Activated T-helper 17 cell treated with anti-CD3 and anti-CD28 coated beads, Interleukin-2, amount 50 U/mL, for 72 hours (primary cell): ENCODE measurements around the gene OR13J1. TPM values are rescaled to one million over a fixed set of nuclear protein-coding genes. Genes with fewer than 3 reads are reported as not detected.

Experiments
- total RNA-seq, 2 donors: library from RNA; stranded (reverse); gene quantifications; one replicate each; pipeline ENCODE4 v1.2.3, GENCODE V29; 2022

Gene OR13J1
- total RNA-seq, 2 donors from 2014 or later, result not detected

Other genes starting within 250 kb of the OR13J1 start
- gene SIT1, start 219.5 kb downstream of the OR13J1 start, total RNA-seq, result 100 to 1,000 TPM in 1 of 2 donors, 10 to 100 TPM in 1; 97.0 to 135 TPM
- over 10,000 TPM in 1 of 2 donors, 1,000 to 10,000 TPM in 1; 5,785 to 10,768 TPM for gene RMRP, start 212.4 kb downstream of the OR13J1 start, total RNA-seq
- gene CCDC107, start 212.1 kb downstream of the OR13J1 start, total RNA-seq, result 10 to 100 TPM; 17.5 to 19.8 TPM
- 10 to 100 TPM in 1 of 2 donors, 1 to 10 TPM in 1; 9.4 to 16.1 TPM for gene ARHGEF39, start 205.2 kb downstream of the OR13J1 start, total RNA-seq
- 10 to 100 TPM in 1 of 2 donors, under 1 TPM in 1; 0.89 to 31.7 TPM for gene CA9, start 196.5 kb downstream of the OR13J1 start, total RNA-seq
- 1 to 10 TPM; 4.1 to 6.2 TPM for gene TPM2, start 180.5 kb downstream of the OR13J1 start, total RNA-seq
- gene TLN1, start 138.2 kb downstream of the OR13J1 start, total RNA-seq, result 100 to 1,000 TPM; 293 to 458 TPM
- gene CREB3, start 137.7 kb downstream of the OR13J1 start, total RNA-seq, result 10 to 100 TPM; 23.9 to 40.3 TPM
- 10 to 100 TPM; 27.0 to 36.0 TPM for gene GBA2, start 121.2 kb downstream of the OR13J1 start, total RNA-seq
- 10 to 100 TPM; 18.9 to 25.6 TPM for gene RGP1, start 121.1 kb downstream of the OR13J1 start, total RNA-seq
- not detected for gene MSMP, start 116.1 kb downstream of the OR13J1 start, total RNA-seq
- gene NPR2, start 78.8 kb downstream of the OR13J1 start, total RNA-seq, result 10 to 100 TPM; 11.1 to 11.6 TPM
- gene SPAG8, start 58.1 kb downstream of the OR13J1 start, total RNA-seq, result under 1 TPM; 0.43 to 0.58 TPM
- 10 to 100 TPM; 27.7 to 38.0 TPM for gene HINT2, start 55.4 kb downstream of the OR13J1 start, total RNA-seq
- not detected for gene FAM221B, start 41.7 kb downstream of the OR13J1 start, total RNA-seq
- 1 to 10 TPM; 2.4 to 6.8 TPM for gene TMEM8B, start 41.2 kb downstream of the OR13J1 start, total RNA-seq
- not detected for gene HRCT1, start 35.8 kb upstream of the OR13J1 start, total RNA-seq
- gene SPAAR, start 39.1 kb upstream of the OR13J1 start, total RNA-seq, result not detected
- gene OR2S2, start 87.8 kb upstream of the OR13J1 start, total RNA-seq, result not detected
- 1 to 10 TPM; 4.2 to 5.4 TPM for gene RECK, start 166.5 kb upstream of the OR13J1 start, total RNA-seq